ENCODE data around the gene LRP6.

DNA sequence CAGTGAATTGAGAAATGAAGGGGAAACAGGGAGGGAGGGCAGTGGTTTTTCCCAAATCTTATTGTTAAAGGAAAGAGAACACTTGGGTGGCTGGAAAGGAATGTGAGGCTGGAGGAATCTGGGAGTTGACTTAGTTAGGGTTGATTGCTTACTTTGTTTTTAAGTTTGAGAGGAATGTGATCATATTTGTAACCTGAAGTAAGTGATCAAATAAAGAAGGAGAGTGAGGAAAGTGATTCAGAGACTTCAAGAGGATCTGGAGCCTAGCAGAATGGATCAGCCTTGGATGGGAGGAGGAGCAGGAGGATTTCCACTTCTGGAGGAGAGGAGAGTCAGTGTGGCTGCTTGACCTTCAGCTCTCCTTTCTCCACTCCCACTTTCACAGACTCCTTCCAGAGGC, 6.0 kb upstream of the LRP6 start:
- TF ChIP-seq, protein P1, sequence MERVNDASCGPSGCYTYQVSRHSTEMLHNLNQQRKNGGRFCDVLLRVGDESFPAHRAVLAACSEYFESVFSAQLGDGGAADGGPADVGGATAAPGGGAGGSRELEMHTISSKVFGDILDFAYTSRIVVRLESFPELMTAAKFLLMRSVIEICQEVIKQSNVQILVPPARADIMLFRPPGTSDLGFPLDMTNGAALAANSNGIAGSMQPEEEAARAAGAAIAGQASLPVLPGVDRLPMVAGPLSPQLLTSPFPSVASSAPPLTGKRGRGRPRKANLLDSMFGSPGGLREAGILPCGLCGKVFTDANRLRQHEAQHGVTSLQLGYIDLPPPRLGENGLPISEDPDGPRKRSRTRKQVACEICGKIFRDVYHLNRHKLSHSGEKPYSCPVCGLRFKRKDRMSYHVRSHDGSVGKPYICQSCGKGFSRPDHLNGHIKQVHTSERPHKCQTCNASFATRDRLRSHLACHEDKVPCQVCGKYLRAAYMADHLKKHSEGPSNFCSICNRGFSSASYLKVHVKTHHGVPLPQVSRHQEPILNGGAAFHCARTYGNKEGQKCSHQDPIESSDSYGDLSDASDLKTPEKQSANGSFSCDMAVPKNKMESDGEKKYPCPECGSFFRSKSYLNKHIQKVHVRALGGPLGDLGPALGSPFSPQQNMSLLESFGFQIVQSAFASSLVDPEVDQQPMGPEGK (CRISPR knock-in tag; IDR thresholded peaks at IDR 0.05; ENCODE audit: borderline replicate concordance), result no peak
- TF ChIP-seq ESRRG (CRISPR knock-in tag; IDR thresholded peaks at IDR 0.05), result no peak
- TF ChIP-seq GLIS3 (CRISPR knock-in tag; IDR thresholded peaks at IDR 0.05), result no peak
- TF ChIP-seq SNAI2 (CRISPR knock-in tag; IDR thresholded peaks at IDR 0.05), result no peak
- TF ChIP-seq ARNTL (CRISPR knock-in tag; IDR thresholded peaks at IDR 0.05; ENCODE audit: borderline replicate concordance, low read depth), result no peak
- TF ChIP-seq RARB (CRISPR knock-in tag; IDR thresholded peaks at IDR 0.05), result no peak
- TF ChIP-seq BACH2 (CRISPR knock-in tag; IDR thresholded peaks at IDR 0.05; ENCODE audit: borderline replicate concordance), result no peak
- no peak for TF ChIP-seq ZFP30 (CRISPR knock-in tag; IDR thresholded peaks at IDR 0.05)
- TF ChIP-seq, protein P2, sequence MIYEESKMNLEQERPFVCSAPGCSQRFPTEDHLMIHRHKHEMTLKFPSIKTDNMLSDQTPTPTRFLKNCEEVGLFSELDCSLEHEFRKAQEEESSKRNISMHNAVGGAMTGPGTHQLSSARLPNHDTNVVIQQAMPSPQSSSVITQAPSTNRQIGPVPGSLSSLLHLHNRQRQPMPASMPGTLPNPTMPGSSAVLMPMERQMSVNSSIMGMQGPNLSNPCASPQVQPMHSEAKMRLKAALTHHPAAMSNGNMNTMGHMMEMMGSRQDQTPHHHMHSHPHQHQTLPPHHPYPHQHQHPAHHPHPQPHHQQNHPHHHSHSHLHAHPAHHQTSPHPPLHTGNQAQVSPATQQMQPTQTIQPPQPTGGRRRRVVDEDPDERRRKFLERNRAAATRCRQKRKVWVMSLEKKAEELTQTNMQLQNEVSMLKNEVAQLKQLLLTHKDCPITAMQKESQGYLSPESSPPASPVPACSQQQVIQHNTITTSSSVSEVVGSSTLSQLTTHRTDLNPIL (CRISPR knock-in tag; IDR thresholded peaks at IDR 0.05; ENCODE audit: low read depth), result no peak
- TF ChIP-seq ZNF70 (CRISPR knock-in tag; IDR thresholded peaks at IDR 0.05), result no peak
- TF ChIP-seq ZC3H10 (CRISPR knock-in tag; IDR thresholded peaks at IDR 0.05), result no peak
- TF ChIP-seq ZFP3 (CRISPR knock-in tag; IDR thresholded peaks at IDR 0.05), result no peak
- TF ChIP-seq CSDC2 (CRISPR knock-in tag; IDR thresholded peaks at IDR 0.05), result no peak
- TF ChIP-seq TCF4 (CRISPR knock-in tag; IDR thresholded peaks at IDR 0.05; ENCODE audit: borderline replicate concordance), result no peak

Data from SK-N-SH treated with all-trans-retinoic acid at 6 μM for 48 hours (cell line).